Progenitor cell of endocrine pancreas (in vitro differentiated cells): ENCODE data around the gene CST3. TPM values are rescaled to one million over a fixed set of nuclear protein-coding genes. Genes with fewer than 3 reads are reported as not detected.

ENCODE experiments used
- DNase-seq: peaks from one replicate; pipeline ENCODE4 v3.0.0; 2021; ENCODE audit warnings: low spot score; ENCODE audit not compliant: unreplicated experiment
- H3K27ac Mint-ChIP-seq: 2 replicates; pipeline ENCODE4 v1.8.0; 2021; ENCODE audit warnings: mild to moderate bottlenecking, moderate library complexity, mixed read lengths
- H3K27me3 Mint-ChIP-seq: 2 replicates; pipeline ENCODE4 v1.8.0; 2021; ENCODE audit warnings: mixed read lengths
- H3K36me3 Mint-ChIP-seq: 2 replicates; pipeline ENCODE4 v1.8.0; 2022; ENCODE audit warnings: mixed read lengths; ENCODE audit not compliant: insufficient read depth
- H3K4me1 Mint-ChIP-seq: 2 replicates; pipeline ENCODE4 v1.8.0; 2021; ENCODE audit warnings: low read depth, mixed read lengths
- H3K4me3 Mint-ChIP-seq: 2 replicates; pipeline ENCODE4 v1.8.0; 2021; ENCODE audit warnings: low read depth, mild to moderate bottlenecking, moderate library complexity, mixed read lengths
- H3K9me3 Mint-ChIP-seq: 2 replicates; pipeline ENCODE4 v1.8.0; 2021; ENCODE audit warnings: low read depth, mixed read lengths
- total RNA-seq: library from RNA; stranded (reverse); gene quantifications from 2 replicates; pipeline ENCODE4 v1.2.1, GENCODE V29; 2021
- TF ChIP-seq, protein P1 (sequence below): fragments of 200-600 bp; sonication (generic); IDR thresholded peaks from one replicate; pipeline ENCODE4 v1.5.0; 2021; ENCODE audit warnings: antibody characterized with exemption, mild to moderate bottlenecking; ENCODE audit not compliant: unreplicated experiment

CST3 gene
- total RNA-seq, 1 donor from 2014 or later: 257 TPM

DNA sequence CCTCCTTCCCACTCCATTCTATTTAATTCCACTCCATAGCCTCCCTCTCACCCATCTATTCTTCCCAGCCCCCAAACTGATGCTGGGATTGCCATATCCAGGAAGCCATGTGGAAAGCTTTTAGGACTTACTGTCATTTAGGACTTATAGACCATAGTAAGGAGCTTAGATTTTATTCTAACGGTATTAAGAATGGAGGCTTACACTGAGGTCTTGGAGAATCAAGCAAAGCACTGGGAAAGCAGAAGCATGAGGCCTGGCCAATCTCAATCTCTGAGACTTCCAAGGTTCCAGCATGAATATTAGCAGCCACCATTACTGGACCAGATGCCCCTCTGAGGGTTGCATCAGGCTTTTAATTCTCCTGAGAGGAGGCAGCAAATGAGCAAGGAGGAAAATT is 33.4 kb downstream of the CST3 start:
- no peak for DNase-seq
- Mint-ChIP-seq H3K27ac (no peak overlapping the region), H3K27me3 (peaks cover 22% of the 10 kb centered on the region), H3K4me1 (no peaks in the 10 kb centered on the region), H3K36me3 (no peaks in the 10 kb centered on the region), H3K9me3 (no peaks in the 10 kb centered on the region), H3K4me3 (no peak overlapping the region)
- TF ChIP-seq, protein P1, sequence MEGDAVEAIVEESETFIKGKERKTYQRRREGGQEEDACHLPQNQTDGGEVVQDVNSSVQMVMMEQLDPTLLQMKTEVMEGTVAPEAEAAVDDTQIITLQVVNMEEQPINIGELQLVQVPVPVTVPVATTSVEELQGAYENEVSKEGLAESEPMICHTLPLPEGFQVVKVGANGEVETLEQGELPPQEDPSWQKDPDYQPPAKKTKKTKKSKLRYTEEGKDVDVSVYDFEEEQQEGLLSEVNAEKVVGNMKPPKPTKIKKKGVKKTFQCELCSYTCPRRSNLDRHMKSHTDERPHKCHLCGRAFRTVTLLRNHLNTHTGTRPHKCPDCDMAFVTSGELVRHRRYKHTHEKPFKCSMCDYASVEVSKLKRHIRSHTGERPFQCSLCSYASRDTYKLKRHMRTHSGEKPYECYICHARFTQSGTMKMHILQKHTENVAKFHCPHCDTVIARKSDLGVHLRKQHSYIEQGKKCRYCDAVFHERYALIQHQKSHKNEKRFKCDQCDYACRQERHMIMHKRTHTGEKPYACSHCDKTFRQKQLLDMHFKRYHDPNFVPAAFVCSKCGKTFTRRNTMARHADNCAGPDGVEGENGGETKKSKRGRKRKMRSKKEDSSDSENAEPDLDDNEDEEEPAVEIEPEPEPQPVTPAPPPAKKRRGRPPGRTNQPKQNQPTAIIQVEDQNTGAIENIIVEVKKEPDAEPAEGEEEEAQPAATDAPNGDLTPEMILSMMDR: no peak

DNA sequence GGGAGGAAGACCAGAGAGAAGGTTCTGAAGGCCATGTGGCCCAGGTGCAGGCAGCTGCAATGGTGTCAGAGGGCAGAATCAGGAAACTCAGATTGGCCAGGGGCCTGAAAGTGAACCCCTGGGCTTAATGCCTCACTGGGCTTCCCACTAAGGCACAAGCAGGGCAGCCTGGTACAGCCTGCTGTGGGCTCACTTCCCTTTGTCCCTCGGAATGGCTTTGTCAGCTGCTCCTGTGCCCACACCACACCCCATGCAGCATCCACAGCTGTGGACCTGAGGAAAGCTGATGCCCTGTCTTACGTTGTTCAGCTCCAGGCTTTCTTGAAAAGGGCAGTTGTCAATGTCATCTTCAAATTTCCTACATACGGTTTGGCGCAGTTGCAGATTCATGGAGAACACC is 34.4 kb downstream of the CST3 start:
- Mint-ChIP-seq H3K27me3 (peaks cover 22% of the 10 kb centered on the region), H3K36me3 (no peaks in the 10 kb centered on the region), H3K4me1 (no peaks in the 10 kb centered on the region), H3K27ac (no peak overlapping the region), H3K9me3 (no peaks in the 10 kb centered on the region), H3K4me3 (no peak overlapping the region)
- TF ChIP-seq, protein P1: no peak
- DNase-seq: no peak

DNA sequence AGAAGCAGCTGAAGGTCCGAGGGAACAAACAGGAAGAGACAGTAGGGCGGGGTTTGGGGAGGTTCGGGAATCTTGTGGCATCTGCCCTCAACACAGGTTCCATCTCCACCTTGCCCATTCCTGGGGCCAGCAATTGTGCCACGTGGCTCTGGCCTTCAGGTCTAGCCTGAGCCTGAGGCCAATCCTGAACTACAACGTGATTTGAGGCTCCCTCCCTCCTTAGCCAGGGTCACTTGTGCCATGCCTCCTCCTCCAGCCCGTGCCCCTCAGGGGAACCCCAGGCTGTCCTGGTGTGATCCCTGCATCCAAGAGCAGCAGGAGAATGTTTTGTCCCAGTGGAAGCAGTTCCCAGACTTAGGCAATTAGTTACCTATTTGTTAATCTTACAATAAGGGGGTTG is 35.1 kb downstream of the CST3 start:
- H3K9me3 Mint-ChIP-seq: no peaks in the 10 kb centered on the region
- peaks cover 22% of the 10 kb centered on the region for H3K27me3 Mint-ChIP-seq
- no peaks in the 10 kb centered on the region for H3K4me1 Mint-ChIP-seq
- no peak overlapping the region for H3K27ac Mint-ChIP-seq
- no peaks in the 10 kb centered on the region for H3K36me3 Mint-ChIP-seq
- TF ChIP-seq, protein P1: no peak
- H3K4me3 Mint-ChIP-seq: no peak overlapping the region
- no peak for DNase-seq

DNA sequence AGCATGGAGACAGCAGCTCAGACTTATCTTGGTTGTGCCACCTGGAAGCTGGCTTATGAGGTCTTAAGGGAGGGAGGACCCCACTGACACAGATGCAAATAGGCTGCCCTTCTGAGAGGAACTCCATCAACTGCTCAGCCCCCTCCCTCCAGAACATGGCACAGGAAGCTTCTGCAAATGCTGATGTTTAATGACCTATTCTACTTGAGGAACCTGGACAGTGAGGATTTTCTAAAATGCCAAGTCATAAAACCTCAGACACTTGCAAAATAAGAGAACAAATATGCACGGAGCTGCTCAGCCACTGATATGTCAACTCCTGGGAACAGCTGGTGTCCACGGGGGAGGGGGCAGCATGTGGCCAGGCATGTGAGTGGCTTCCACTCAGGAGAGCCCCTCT is 35.5 kb downstream of the CST3 start:
- Mint-ChIP-seq H3K27me3 (peaks cover 22% of the 10 kb centered on the region), H3K9me3 (no peaks in the 10 kb centered on the region), H3K4me1 (no peaks in the 10 kb centered on the region), H3K27ac (no peak overlapping the region), H3K4me3 (no peak overlapping the region), H3K36me3 (no peaks in the 10 kb centered on the region)
- no peak for DNase-seq
- TF ChIP-seq, protein P1: no peak

DNA sequence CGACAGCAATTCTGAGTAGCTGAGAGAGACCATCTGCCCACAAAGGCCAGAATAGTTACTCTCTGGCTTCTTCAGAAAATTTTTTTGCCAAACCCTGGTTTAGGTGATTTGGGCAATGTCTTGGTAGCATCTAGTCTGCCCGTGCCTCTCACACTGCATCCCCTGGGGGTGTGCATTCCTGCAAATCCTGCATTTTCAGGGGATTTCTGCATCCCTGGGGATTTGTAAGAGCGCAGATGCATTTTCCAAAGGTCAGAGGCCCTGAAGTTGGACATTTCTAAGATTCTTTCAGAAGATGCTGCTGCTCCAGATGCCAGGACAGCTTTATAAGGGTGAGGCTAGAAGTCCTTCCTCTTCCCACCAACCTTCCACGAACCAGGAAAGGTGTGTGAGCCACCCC is 36.0 kb downstream of the CST3 start:
- no peaks in the 10 kb centered on the region for H3K9me3 Mint-ChIP-seq
- no peak for DNase-seq

More for the DNA sequence above, 36.0 kb downstream of the CST3 start:
- TF ChIP-seq, protein P1: no peak
- peaks cover 18% of the 10 kb centered on the region for H3K27me3 Mint-ChIP-seq
- H3K27ac Mint-ChIP-seq: no peak overlapping the region
- no peaks in the 10 kb centered on the region for H3K36me3 Mint-ChIP-seq
- no peaks in the 10 kb centered on the region for H3K4me1 Mint-ChIP-seq
- no peak overlapping the region for H3K4me3 Mint-ChIP-seq
